Hepatic stellate cell (primary cell): ENCODE results near the gene BLOC1S3.
A peak's percentile ranks its signal among the peaks of the same experiment; 100 is the strongest.

Source experiments
- DNase-seq: peaks from one replicate; pipeline ENCODE4 v3.0.0; 2011; ENCODE audit warnings: low spot score

The BLOC1S3 gene

GRCh38 chr19:45182758-45183157, 4.2 kb downstream of the BLOC1S3 start:
- no peak for DNase-seq

GRCh38 chr19:45184115-45184514, 5.5 kb downstream of the BLOC1S3 start:
- no peak for DNase-seq

GRCh38 chr19:45186509-45187334, 8.1 kb downstream of the BLOC1S3 start:
- peak; percentile 65 for DNase-seq

GRCh38 chr19:45187421-45188100, 9.0 kb downstream of the BLOC1S3 start:
- DNase-seq: no peak

GRCh38 chr19:45189971-45190370, 11.4 kb downstream of the BLOC1S3 start:
- no peak for DNase-seq

- no peak for DNase-seq
These were observed 12.8 kb downstream of the BLOC1S3 start for GRCh38 chr19:45191375-45191774.

GRCh38 chr19:45195764-45196163, 17.2 kb downstream of the BLOC1S3 start:
- DNase-seq: no peak

GRCh38 chr19:45200568-45200967, 22.0 kb downstream of the BLOC1S3 start:
- DNase-seq: no peak

GRCh38 chr19:45202637-45203036, 24.1 kb downstream of the BLOC1S3 start:
- DNase-seq: no peak

GRCh38 chr19:45205810-45206209, 27.2 kb downstream of the BLOC1S3 start:
- DNase-seq: no peak

GRCh38 chr19:45206328-45206727, 27.7 kb downstream of the BLOC1S3 start:
- no peak for DNase-seq

- peak; percentile 47 for DNase-seq
These were observed 33.3 kb downstream of the BLOC1S3 start for GRCh38 chr19:45211751-45212381.

GRCh38 chr19:45213031-45213430, 34.4 kb downstream of the BLOC1S3 start:
- no peak for DNase-seq

GRCh38 chr19:45215391-45216191, 37.0 kb downstream of the BLOC1S3 start:
- DNase-seq: no peak

GRCh38 chr19:45216667-45217066, 38.1 kb downstream of the BLOC1S3 start:
- peak; percentile 48 for DNase-seq

GRCh38 chr19:45217193-45217956, 38.8 kb downstream of the BLOC1S3 start:
- DNase-seq: no peak

- DNase-seq: no peak
These were observed 39.4 kb downstream of the BLOC1S3 start for GRCh38 chr19:45217957-45218334.

GRCh38 chr19:45218426-45218825, 39.8 kb downstream of the BLOC1S3 start:
- DNase-seq: no peak

- no peak for DNase-seq
These were observed 40.5 kb downstream of the BLOC1S3 start for GRCh38 chr19:45218911-45219743.

GRCh38 chr19:45222724-45223123, 44.1 kb downstream of the BLOC1S3 start:
- DNase-seq: no peak

- DNase-seq: no peak
These were observed 45.3 kb downstream of the BLOC1S3 start for GRCh38 chr19:45223879-45224278.
